ENCODE results near the gene ABI2.
"Not testable (repeated sequence)": the region's sequence is repeated elsewhere in the genome, so short reads cannot be mapped to it uniquely, and the experiment has no call there.

Gene ABI2

DNA sequence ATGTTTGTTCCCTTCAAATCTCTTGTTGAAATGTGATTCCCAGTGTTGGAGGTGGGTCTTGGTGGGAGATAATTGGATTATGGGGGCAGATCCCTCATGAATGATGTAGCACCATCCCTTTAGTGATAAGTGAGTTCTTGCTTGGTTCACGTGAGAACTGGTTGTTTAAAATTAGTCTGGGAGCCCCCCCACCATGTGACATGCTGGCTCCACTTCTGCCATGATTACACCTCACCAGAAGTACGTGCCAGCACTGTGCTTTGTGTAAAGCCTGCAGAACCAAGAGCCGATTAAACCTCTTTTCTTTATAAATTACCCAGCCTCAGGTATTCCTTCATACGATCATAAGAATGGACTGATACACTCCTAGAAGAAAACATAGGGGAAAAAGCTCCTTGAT is 10.1 kb downstream of the ABI2 start:
- Histone ChIP-seq H3K36me3 (ENCODE audit: control insufficient read depth in 1 of 2, insufficient read depth in 2 of 2, low read length in 2 of 2) (peaks cover 0 to 3% of the 10 kb centered on the region in 2 experiments), H3K4me2 (ENCODE audit: low read length) (no peak overlapping the region), H3K79me2 (ENCODE audit: control insufficient read depth, insufficient read depth, low read length, poor library complexity) (no peaks in the 10 kb centered on the region), H3K18ac (ENCODE audit: low read length) (no peak overlapping the region), H2AFZ (ENCODE audit: insufficient read depth, low read length, poor library complexity) (no peak overlapping the region), H3K4me1 (ENCODE audit: control insufficient read depth in 1 of 2, insufficient read depth in 2 of 2, low read length in 2 of 2) (peaks cover 3% of the 10 kb centered on the region in 2 experiments), H3K14ac (ENCODE audit: low read length) (no peak overlapping the region), H2BK120ac (ENCODE audit: insufficient read depth, low read length, poor library complexity) (no peak overlapping the region), H3K23ac (ENCODE audit: low read length) (no peak overlapping the region), H3K9ac (ENCODE audit: low read length) (no peak overlapping the region), H4K8ac (ENCODE audit: low read depth, low read length) (no peak overlapping the region), H2BK5ac (ENCODE audit: low read depth, low read length, poor library complexity) (no peak overlapping the region), H3K4me3 (ENCODE audit: low read depth, low read length) (no peak overlapping the region), H3K9me3 (ENCODE audit: insufficient read depth, low read depth, low read length) (no peaks in the 10 kb centered on the region), H2AK5ac (ENCODE audit: low read length) (no peak overlapping the region), H4K12ac (ENCODE audit: low read depth, low read length) (no peak overlapping the region), H4K91ac (ENCODE audit: low read depth, low read length) (no peak overlapping the region), H3K27ac (ENCODE audit: low read depth, low read length) (no peak overlapping the region), H3K4ac (ENCODE audit: low read depth, low read length) (peak overlapping the region; percentile 46), H3K27me3 (ENCODE audit: insufficient read depth, low read length) (no peaks in the 10 kb centered on the region), H3K79me1 (ENCODE audit: low read length) (no peaks in the 10 kb centered on the region), H2BK12ac (ENCODE audit: low read length) (no peak overlapping the region)
- WGBS (ENCODE audit: extremely low coverage, insufficient coverage, insufficient read length): no CpG with 5 or more reads among the region's 4 CpGs
- no peak for DNase-seq

DNA sequence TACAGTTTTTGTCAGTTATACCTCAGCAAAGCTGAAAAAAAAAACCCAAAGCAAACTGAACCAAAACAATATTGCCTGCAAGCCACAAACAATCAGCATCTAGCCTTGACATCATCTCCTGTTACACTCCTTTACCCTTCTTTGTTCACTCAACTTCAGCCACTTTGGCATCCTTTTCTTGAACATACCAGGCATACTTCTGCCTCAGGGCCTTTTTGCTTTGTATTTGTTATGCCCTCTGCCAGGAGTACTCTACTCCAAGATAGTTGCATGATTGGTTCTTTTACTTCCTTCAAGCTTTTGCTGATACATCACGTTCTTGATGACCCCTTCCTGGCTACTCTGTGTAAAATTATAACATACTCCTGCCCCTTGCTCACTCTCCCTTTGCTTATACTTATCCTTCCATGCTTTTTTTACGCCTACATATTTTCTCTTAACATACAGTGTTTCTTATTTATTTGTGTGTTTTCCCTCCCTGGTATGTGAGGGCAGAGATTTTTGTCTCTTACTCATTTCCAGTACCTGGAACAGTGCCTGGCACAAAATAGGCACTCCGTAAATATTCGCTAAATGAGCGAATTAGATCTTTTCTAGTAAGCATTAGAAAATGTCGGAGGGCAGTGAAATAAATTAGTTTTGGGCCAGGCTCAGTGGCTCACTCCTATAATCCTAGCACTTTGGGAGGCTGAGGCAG is 12.7 kb downstream of the ABI2 start:
- Histone ChIP-seq H4K12ac (ENCODE audit: low read depth, low read length) (no peak overlapping the region), H2AFZ (ENCODE audit: insufficient read depth, low read length, poor library complexity) (no peak overlapping the region), H2BK120ac (ENCODE audit: insufficient read depth, low read length, poor library complexity) (no peak overlapping the region), H3K79me1 (ENCODE audit: low read length) (no peaks in the 10 kb centered on the region), H3K4me2 (ENCODE audit: low read length) (no peak overlapping the region), H4K8ac (ENCODE audit: low read depth, low read length) (no peak overlapping the region), H3K79me2 (ENCODE audit: control insufficient read depth, insufficient read depth, low read length, poor library complexity) (no peaks in the 10 kb centered on the region), H2BK12ac (ENCODE audit: low read length) (no peak overlapping the region), H3K36me3 (ENCODE audit: control insufficient read depth in 1 of 2, insufficient read depth in 2 of 2, low read length in 2 of 2) (peaks cover 10 to 15% of the 10 kb centered on the region in 2 experiments), H3K27me3 (ENCODE audit: insufficient read depth, low read length) (no peaks in the 10 kb centered on the region), H3K4me3 (ENCODE audit: low read depth, low read length) (no peak overlapping the region), H3K14ac (ENCODE audit: low read length) (no peak overlapping the region), H4K91ac (ENCODE audit: low read depth, low read length) (no peak overlapping the region), H3K18ac (ENCODE audit: low read length) (no peak overlapping the region), H3K9ac (ENCODE audit: low read length) (no peak overlapping the region), H3K4me1 (ENCODE audit: control insufficient read depth in 1 of 2, insufficient read depth in 2 of 2, low read length in 2 of 2) (peaks cover 3% of the 10 kb centered on the region in 2 experiments), H2BK5ac (ENCODE audit: low read depth, low read length, poor library complexity) (no peak overlapping the region), H3K27ac (ENCODE audit: low read depth, low read length) (no peak overlapping the region), H3K23ac (ENCODE audit: low read length) (no peak overlapping the region), H3K9me3 (ENCODE audit: insufficient read depth, low read depth, low read length) (no peaks in the 10 kb centered on the region), H2AK5ac (ENCODE audit: low read length) (no peak overlapping the region), H3K4ac (ENCODE audit: low read depth, low read length) (no peak overlapping the region)
- DNase-seq: peak; percentile 24 to 67
- no CpG with 5 or more reads among the region's 6 CpGs for WGBS (ENCODE audit: extremely low coverage, insufficient coverage, insufficient read length)

DNA sequence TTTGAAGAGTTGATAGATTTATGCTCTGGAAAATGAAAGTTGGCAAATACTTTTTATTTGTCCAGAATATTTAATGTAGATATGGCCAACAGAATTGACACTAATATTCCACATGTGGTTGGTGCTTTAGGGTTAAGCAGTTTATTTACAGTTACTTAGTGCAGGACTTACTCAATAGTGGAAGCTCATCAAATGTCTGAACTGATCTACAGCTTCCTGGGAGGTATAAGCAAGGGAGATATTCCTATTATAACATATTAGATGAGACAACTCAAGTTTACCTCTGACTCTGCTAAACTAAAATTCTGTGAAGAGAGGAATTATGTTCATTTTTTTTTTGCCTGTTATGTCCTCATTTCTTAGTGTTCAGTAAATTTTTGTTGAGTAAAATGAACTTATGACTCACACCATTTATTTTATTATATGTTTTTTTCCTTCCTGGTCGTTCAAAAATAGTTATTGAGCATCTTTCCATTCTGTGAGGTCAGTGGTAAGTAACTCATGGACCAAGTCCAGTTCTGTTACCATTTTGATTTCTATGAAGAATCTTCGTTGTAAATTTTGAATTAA is 13.6 kb downstream of the ABI2 start:
- Histone ChIP-seq H4K8ac (ENCODE audit: low read depth, low read length) (no peak overlapping the region), H2BK12ac (ENCODE audit: low read length) (no peak overlapping the region), H3K4me1 (ENCODE audit: control insufficient read depth in 1 of 2, insufficient read depth in 2 of 2, low read length in 2 of 2) (peaks cover 3% of the 10 kb centered on the region in 2 experiments), H3K79me1 (ENCODE audit: low read length) (no peaks in the 10 kb centered on the region), H4K91ac (ENCODE audit: low read depth, low read length) (no peak overlapping the region), H4K12ac (ENCODE audit: low read depth, low read length) (no peak overlapping the region), H2BK120ac (ENCODE audit: insufficient read depth, low read length, poor library complexity) (no peak overlapping the region), H3K14ac (ENCODE audit: low read length) (no peak overlapping the region), H2AFZ (ENCODE audit: insufficient read depth, low read length, poor library complexity) (no peak overlapping the region), H2BK5ac (ENCODE audit: low read depth, low read length, poor library complexity) (no peak overlapping the region), H3K27ac (ENCODE audit: low read depth, low read length) (no peak overlapping the region), H3K9ac (ENCODE audit: low read length) (no peak overlapping the region), H2AK5ac (ENCODE audit: low read length) (no peak overlapping the region), H3K4ac (ENCODE audit: low read depth, low read length) (no peak overlapping the region), H3K79me2 (ENCODE audit: control insufficient read depth, insufficient read depth, low read length, poor library complexity) (no peaks in the 10 kb centered on the region), H3K4me2 (ENCODE audit: low read length) (no peak overlapping the region), H3K9me3 (ENCODE audit: insufficient read depth, low read depth, low read length) (no peaks in the 10 kb centered on the region), H3K23ac (ENCODE audit: low read length) (no peak overlapping the region), H3K4me3 (ENCODE audit: low read depth, low read length) (no peak overlapping the region), H3K18ac (ENCODE audit: low read length) (no peak overlapping the region), H3K36me3 (ENCODE audit: control insufficient read depth in 1 of 2, insufficient read depth in 2 of 2, low read length in 2 of 2) (peaks cover 10 to 15% of the 10 kb centered on the region in 2 experiments), H3K27me3 (ENCODE audit: insufficient read depth, low read length) (no peaks in the 10 kb centered on the region)
- no CpG with 5 or more reads among the region's 2 CpGs for WGBS (ENCODE audit: extremely low coverage, insufficient coverage, insufficient read length)
- DNase-seq: no peak

DNA sequence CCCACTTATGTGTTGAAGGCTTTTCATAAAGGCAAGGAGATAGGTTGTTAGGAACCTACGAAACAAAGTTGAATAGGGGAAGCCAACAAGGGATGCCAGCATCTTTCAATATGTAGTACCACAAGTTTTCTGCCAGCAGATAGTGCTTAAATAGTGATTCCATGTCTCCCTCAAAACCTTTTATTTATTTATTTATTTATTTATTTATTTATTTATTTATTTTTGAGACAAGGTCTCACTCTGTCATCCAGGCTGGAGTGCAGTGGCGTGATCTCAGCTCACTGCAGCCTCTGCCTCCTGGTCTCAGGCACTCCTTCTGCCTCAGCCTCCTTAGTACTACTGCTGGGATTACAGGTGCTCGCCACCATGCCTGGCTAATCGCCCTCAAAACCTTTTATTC is 14.2 kb downstream of the ABI2 start:
- no CpG with 5 or more reads among the region's 4 CpGs for WGBS (ENCODE audit: extremely low coverage, insufficient coverage, insufficient read length)

More for the DNA sequence above, 14.2 kb downstream of the ABI2 start:
- H3K23ac ChIP-seq (ENCODE audit: low read length); H3K4me3 ChIP-seq (ENCODE audit: low read depth, low read length); H3K79me1 ChIP-seq (ENCODE audit: low read length); H3K4me2 ChIP-seq (ENCODE audit: low read length); H2AK5ac ChIP-seq (ENCODE audit: low read length); H2BK5ac ChIP-seq (ENCODE audit: low read depth, low read length, poor library complexity); H3K27ac ChIP-seq (ENCODE audit: low read depth, low read length); H3K18ac ChIP-seq (ENCODE audit: low read length); H4K91ac ChIP-seq (ENCODE audit: low read depth, low read length); DNase-seq; H4K8ac ChIP-seq (ENCODE audit: low read depth, low read length); H3K9me3 ChIP-seq (ENCODE audit: insufficient read depth, low read depth, low read length); H4K12ac ChIP-seq (ENCODE audit: low read depth, low read length); H2AFZ ChIP-seq (ENCODE audit: insufficient read depth, low read length, poor library complexity); H2BK12ac ChIP-seq (ENCODE audit: low read length); H3K27me3 ChIP-seq (ENCODE audit: insufficient read depth, low read length); H3K14ac ChIP-seq (ENCODE audit: low read length); H2BK120ac ChIP-seq (ENCODE audit: insufficient read depth, low read length, poor library complexity); H3K4ac ChIP-seq (ENCODE audit: low read depth, low read length); H3K79me2 ChIP-seq (ENCODE audit: control insufficient read depth, insufficient read depth, low read length, poor library complexity); H3K4me1 ChIP-seq (ENCODE audit: control insufficient read depth in 1 of 2, insufficient read depth in 2 of 2, low read length in 2 of 2); H3K9ac ChIP-seq (ENCODE audit: low read length): not testable (repeated sequence)
- peaks cover 10 to 15% of the 10 kb centered on the region in 2 experiments for H3K36me3 ChIP-seq (ENCODE audit: control insufficient read depth in 1 of 2, insufficient read depth in 2 of 2, low read length in 2 of 2)
